Effector memory CD8-positive, alpha-beta T cell (primary cell): ENCODE data around the gene C22orf15.

Source experiments
- ATAC-seq: fragments of 150-1000 bp; cut with Tn5 transposase; replicated peaks from 2 replicates; pipeline ENCODE4 v1.10.0; 2021; ENCODE audit warnings: mild to moderate bottlenecking, moderate library complexity
- DNase-seq, 3 experiments: peaks; one replicate each; pipeline ENCODE4 v3.0.0; 2021
- H3K27ac Mint-ChIP-seq, 2 donors: one replicate each; pipeline ENCODE4 v1.8.0; 2022; ENCODE audit warnings: mild to moderate bottlenecking in 2 of 2, mixed read lengths in 2 of 2, moderate library complexity in 2 of 2
- H3K27me3 Mint-ChIP-seq, 2 donors: one replicate each; pipeline ENCODE4 v1.8.0; 2022; ENCODE audit warnings: mixed read lengths in 2 of 2
- H3K36me3 Mint-ChIP-seq: one replicate; pipeline ENCODE4 v1.8.0; 2022; ENCODE audit warnings: mild to moderate bottlenecking, moderate library complexity, mixed read lengths; ENCODE audit not compliant: insufficient read depth
- H3K4me1 Mint-ChIP-seq, 2 donors: one replicate each; pipeline ENCODE4 v1.8.0; 2022; ENCODE audit warnings: low read depth in 2 of 2, mixed read lengths in 2 of 2
- H3K4me3 Mint-ChIP-seq, 2 donors: one replicate each; pipeline ENCODE4 v1.8.0; 2022; ENCODE audit warnings: mild to moderate bottlenecking in 2 of 2, mixed read lengths in 2 of 2, moderate library complexity in 2 of 2
- H3K9me3 Mint-ChIP-seq, 2 donors: one replicate each; pipeline ENCODE4 v1.8.0; 2022; ENCODE audit warnings: mixed read lengths in 2 of 2

Gene C22orf15

GRCh38 chr22:23754980-23755636 lies 7.7 kb upstream of the C22orf15 start:
- DNase-seq (no peak), ATAC-seq (no peak)
- Mint-ChIP-seq H3K27ac (no peak overlapping the region), H3K27me3 (no peaks in the 10 kb centered on the region), H3K4me3 (no peak overlapping the region), H3K4me1 (peaks cover 8 to 10% of the 10 kb centered on the region in 2 donors), H3K9me3 (no peaks in the 10 kb centered on the region), H3K36me3 (peaks cover 7% of the 10 kb centered on the region)

GRCh38 chr22:23755711-23756110 lies 7.1 kb upstream of the C22orf15 start:
- Mint-ChIP-seq H3K9me3 (no peaks in the 10 kb centered on the region), H3K27ac (no peak overlapping the region), H3K27me3 (no peaks in the 10 kb centered on the region), H3K4me1 (peaks cover 3 to 4% of the 10 kb centered on the region in 2 donors), H3K36me3 (peaks cover 7% of the 10 kb centered on the region), H3K4me3 (no peak overlapping the region)
- ATAC-seq (no peak), DNase-seq (no peak)

DNA sequence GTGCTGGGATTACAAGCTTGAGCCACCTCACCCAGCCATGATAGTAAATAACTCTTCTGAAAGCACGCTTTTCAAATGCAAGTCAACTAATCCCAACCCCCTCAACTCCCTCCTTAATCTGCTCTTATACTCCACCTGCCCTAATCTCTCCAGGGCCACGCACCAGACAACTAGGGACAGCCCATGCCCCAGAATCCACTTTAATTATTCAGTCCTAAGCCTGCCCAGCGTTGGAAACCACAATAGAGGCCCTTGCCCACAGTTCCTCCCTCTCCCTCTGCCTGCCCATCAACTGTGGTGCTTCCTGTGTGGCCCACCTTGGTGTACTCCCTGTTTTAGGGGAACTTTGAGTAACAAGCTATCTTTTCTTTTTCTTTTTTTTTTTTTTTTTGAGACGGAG lies 5.9 kb upstream of the C22orf15 start:
- ATAC-seq (no peak), DNase-seq (no peak)
- Mint-ChIP-seq H3K4me1 (peaks cover 3 to 4% of the 10 kb centered on the region in 2 donors), H3K36me3 (peaks cover 7% of the 10 kb centered on the region), H3K4me3 (no peak overlapping the region), H3K27me3 (no peaks in the 10 kb centered on the region), H3K9me3 (no peaks in the 10 kb centered on the region), H3K27ac (peak overlapping the region in 1 of 2 donors; percentile 41)

DNA sequence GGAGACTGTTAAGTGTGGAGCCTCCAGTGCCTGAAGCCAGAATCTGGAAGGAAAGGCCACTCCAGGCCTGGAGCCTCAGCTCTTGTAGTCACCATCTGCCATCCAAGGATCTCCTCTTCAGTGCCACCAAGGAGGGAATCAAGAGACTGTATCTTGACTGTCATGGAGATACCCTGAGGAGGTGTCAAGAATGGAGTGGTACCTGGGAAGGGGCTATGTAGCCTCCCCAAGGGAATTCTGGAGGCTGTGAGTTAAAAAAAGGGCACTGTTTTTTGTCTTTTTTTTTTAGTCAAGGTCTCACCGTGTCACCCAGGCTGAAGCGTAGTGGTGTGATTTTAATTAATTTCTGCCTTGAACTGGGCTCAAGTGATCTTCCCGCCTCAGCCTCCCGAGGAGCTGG lies 3.2 kb upstream of the C22orf15 start:
- Mint-ChIP-seq H3K27me3 (no peaks in the 10 kb centered on the region), H3K36me3 (no peaks in the 10 kb centered on the region), H3K27ac (no peak overlapping the region), H3K4me3 (no peak overlapping the region), H3K4me1 (peaks cover 10 to 14% of the 10 kb centered on the region in 2 donors), H3K9me3 (no peaks in the 10 kb centered on the region)
- ATAC-seq (no peak), DNase-seq (no peak)

DNA sequence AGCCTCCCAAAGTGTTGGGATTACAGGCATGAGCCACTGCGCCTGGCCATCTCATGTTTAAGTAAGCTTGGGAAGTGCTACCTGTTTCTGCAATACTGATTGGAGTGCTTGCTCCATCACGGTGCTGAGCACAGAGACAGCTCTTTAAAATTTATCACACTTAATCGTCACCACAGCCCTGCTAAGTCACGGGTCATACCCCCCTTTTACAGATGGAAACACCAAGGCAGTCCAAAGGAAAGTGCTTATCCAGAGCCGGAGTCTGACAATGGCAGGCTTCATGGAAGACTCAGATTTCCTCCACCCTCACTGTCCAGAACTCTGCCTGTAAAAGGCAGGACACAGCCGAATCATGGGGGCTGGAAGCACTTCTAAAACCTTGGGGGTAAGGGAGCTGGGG lies 2.7 kb upstream of the C22orf15 start:
- Mint-ChIP-seq H3K27me3 (no peaks in the 10 kb centered on the region), H3K9me3 (no peaks in the 10 kb centered on the region), H3K4me1 (peaks cover 13 to 15% of the 10 kb centered on the region in 2 donors), H3K36me3 (no peaks in the 10 kb centered on the region), H3K27ac (no peak overlapping the region), H3K4me3 (no peak overlapping the region)
- ATAC-seq (no peak), DNase-seq (no peak)

DNA sequence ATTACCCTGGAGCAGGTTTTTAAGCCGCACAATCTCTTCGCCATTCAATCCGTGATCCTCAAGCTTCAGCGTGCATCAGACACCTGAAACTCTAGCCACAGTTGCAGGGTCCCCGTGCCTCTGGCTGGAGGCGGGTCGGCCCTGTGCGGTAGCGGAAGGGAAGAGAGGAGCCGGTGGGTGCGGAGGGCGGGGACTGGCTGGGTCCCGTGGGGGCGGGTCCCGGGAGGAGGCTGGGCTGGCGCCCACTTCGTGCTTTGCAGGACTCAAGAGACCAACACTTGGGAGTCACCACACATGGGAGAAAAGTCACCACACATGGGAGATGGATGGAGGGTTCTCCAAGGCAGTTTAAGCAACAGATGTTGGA lies 772 bp downstream of the C22orf15 start:
- peak overlapping the region; percentile 72 to 77 for H3K4me3 Mint-ChIP-seq
- no peaks in the 10 kb centered on the region for H3K36me3 Mint-ChIP-seq
- peak in 2 of 3 experiments; percentile 20 to 25 for DNase-seq
- no peaks in the 10 kb centered on the region for H3K9me3 Mint-ChIP-seq
- ATAC-seq = peak; percentile 47
- H3K4me1 Mint-ChIP-seq = peaks cover 26 to 28% of the 10 kb centered on the region in 2 donors
- no peaks in the 10 kb centered on the region for H3K27me3 Mint-ChIP-seq
- no peak overlapping the region for H3K27ac Mint-ChIP-seq

GRCh38 chr22:23763954-23764353 lies 1.2 kb downstream of the C22orf15 start:
- Mint-ChIP-seq H3K27me3 (no peaks in the 10 kb centered on the region), H3K36me3 (no peaks in the 10 kb centered on the region), H3K27ac (no peak overlapping the region), H3K4me3 (peak overlapping the region; percentile 72 to 77), H3K4me1 (peaks cover 26 to 28% of the 10 kb centered on the region in 2 donors), H3K9me3 (no peaks in the 10 kb centered on the region)
- no peak for DNase-seq
- no peak for ATAC-seq

GRCh38 chr22:23764899-23765881 lies 2.4 kb downstream of the C22orf15 start:
- H3K4me1 Mint-ChIP-seq = peaks cover 26 to 30% of the 10 kb centered on the region in 2 donors
- H3K4me3 Mint-ChIP-seq = peak overlapping the region; percentile 54 to 86

DNA sequence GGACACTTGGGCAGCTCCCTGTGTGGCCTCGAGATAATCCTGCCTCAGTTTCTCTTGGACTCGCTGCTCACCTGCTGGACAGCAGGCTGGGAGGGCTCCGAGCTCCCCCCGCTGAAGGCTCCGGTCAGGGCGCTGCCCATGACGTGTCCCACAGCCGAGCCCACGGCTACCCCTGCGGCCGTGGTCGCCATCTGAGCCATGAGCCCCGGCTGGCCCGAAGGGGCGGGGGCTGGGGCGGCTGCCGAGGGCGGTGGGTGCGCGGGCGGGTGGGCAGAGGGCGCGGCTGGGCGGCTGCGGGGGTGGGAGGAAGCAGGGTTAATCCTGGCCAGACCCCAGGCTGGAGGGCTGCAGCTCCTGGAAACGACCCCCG lies 4.5 kb downstream of the C22orf15 start:
- Mint-ChIP-seq H3K27ac (peak overlapping the region in 1 of 2 donors; percentile 67), H3K9me3 (no peaks in the 10 kb centered on the region), H3K36me3 (no peaks in the 10 kb centered on the region), H3K27me3 (no peaks in the 10 kb centered on the region), H3K4me1 (peaks cover 28 to 37% of the 10 kb centered on the region in 2 donors), H3K4me3 (peak overlapping the region; percentile 81 to 86)
- peak; percentile 2 for ATAC-seq
- DNase-seq = no peak

More at GRCh38 chr22:23764899-23765881, 2.4 kb downstream of the C22orf15 start:
- Mint-ChIP-seq H3K27ac (no peak overlapping the region), H3K36me3 (no peaks in the 10 kb centered on the region), H3K27me3 (no peaks in the 10 kb centered on the region), H3K9me3 (no peaks in the 10 kb centered on the region)
- no peak for DNase-seq
- no peak for ATAC-seq

- DNase-seq = peak; percentile 62 to 74 (median 70)
- peak; percentile 70 for ATAC-seq
- Mint-ChIP-seq H3K27ac (peak within 1 kb of the TSS in 1 of 2 donors; percentile 67), H3K4me3 (peak within 1 kb of the TSS; percentile 81 to 86), H3K36me3 (no peaks in the 10 kb centered on the region), H3K27me3 (no peaks in the 10 kb centered on the region), H3K4me1 (peaks cover 23 to 35% of the 10 kb centered on the region in 2 donors), H3K9me3 (no peaks in the 10 kb centered on the region)
These were observed 5.1 kb downstream of the C22orf15 start, which contains the start of gene CHCHD10 for GRCh38 chr22:23767673-23768548. CHCHD10 (minus strand) TSS chr22:23767972; CDS start chr22:23767874, 98 bp downstream.

DNA sequence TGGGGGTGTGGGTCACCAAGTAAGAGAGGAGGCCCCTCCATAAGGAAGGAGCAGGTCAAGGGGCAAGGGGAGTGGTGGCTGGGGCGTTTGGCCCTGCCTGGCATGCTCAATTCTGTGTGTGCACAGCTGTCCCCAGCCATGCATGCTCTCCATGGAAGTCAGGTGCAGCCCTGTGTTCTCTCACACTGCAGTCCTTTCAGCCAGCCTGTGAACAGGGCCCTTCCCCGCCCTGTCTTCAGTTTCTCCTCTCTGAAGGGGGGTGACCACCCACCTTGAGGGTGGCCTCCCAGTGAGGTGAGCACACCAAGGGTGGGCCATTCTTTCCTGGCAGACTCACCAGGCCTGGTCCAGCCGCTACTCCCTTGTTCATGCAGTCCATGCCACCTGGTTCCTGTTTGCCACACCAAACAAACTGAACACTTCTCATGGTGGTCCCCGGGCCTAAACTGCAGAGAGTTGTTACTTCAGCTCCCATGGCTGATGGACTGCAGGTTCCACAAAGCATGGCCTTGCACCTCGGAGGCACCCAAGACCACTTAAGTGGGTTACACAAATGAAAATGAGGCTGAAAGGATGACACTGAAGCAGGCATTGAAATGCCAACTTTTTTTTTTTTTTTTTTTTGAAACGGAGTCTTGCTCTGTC lies 6.7 kb downstream of the C22orf15 start:
- DNase-seq (no peak), ATAC-seq (no peak)
- no peaks in the 10 kb centered on the region for H3K36me3 Mint-ChIP-seq
- peak overlapping the region; percentile 81 to 86 for H3K4me3 Mint-ChIP-seq
- H3K9me3 Mint-ChIP-seq = no peaks in the 10 kb centered on the region
- no peaks in the 10 kb centered on the region for H3K27me3 Mint-ChIP-seq
- peaks cover 21 to 30% of the 10 kb centered on the region in 2 donors for H3K4me1 Mint-ChIP-seq
- no peak overlapping the region for H3K27ac Mint-ChIP-seq

DNA sequence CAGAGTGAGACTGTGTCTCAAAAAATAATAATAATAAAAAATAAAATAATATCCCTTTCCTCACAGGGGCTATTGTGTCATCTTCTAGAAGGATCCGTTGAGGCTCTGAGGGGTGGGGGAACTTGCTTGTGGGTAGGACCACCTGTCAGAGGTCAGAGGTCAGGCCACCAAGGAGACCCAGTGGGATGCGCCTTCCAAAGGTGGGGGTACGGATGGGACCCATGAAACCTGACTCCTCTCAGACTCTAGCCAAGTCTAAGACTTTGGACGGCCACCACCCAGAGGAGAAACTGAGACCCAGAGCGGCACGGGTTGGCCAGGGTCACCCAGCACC lies 9.5 kb downstream of the C22orf15 start:
- no peaks in the 10 kb centered on the region for H3K36me3 Mint-ChIP-seq
- DNase-seq (no peak), ATAC-seq (no peak)
- H3K4me3 Mint-ChIP-seq = peak overlapping the region; percentile 56 to 69
- no peaks in the 10 kb centered on the region for H3K9me3 Mint-ChIP-seq
- peaks cover 13% of the 10 kb centered on the region in 2 donors for H3K4me1 Mint-ChIP-seq
- H3K27ac Mint-ChIP-seq = peak overlapping the region in 1 of 2 donors; percentile 32
- H3K27me3 Mint-ChIP-seq = no peaks in the 10 kb centered on the region
